Ovary (tissue), 9 donors: Measurements from ENCODE around the gene PCNX3. TPM values are rescaled to one million over a fixed set of nuclear protein-coding genes. Genes with fewer than 3 reads are reported as not detected.

ENCODE experiments used
- DNase-seq, 5 donors: peaks; one replicate each; pipeline ENCODE4 v3.0.0-alpha.2; 2019 to 2020
- H3K27ac ChIP-seq, 2 donors: fragments of 200-600 bp; one replicate each; pipeline versions ENCODE4 v1.5.1 to v1.8.0; 2019 to 2022
- H3K27me3 ChIP-seq: fragments of 200-600 bp; one replicate; pipeline ENCODE4 v1.8.0; 2022
- H3K36me3 ChIP-seq: fragments of 200-600 bp; sonication (generic); one replicate; pipeline ENCODE4 v1.5.1; 2019
- H3K4me1 ChIP-seq: one replicate; pipeline ENCODE4 v1.8.1; 2013; ENCODE audit warnings: mild to moderate bottlenecking, moderate library complexity; ENCODE audit not compliant: insufficient read depth
- H3K4me3 ChIP-seq: fragments of 200-600 bp; sonication (generic); one replicate; pipeline ENCODE4 v1.5.1; 2017
- H3K9me3 ChIP-seq, 2 donors: fragments of 200-600 bp in 1 of 2; sonication (generic) in 1 of 2; one replicate each; pipeline versions ENCODE4 v1.5.1 to v1.8.1; 2013 to 2019; ENCODE audit warnings: mild to moderate bottlenecking in 1 of 2, moderate library complexity in 1 of 2
- EP300 ChIP-seq: sonication (generic); formaldehyde crosslinking; IDR thresholded peaks from one replicate; pipeline ENCODE4 v1.6.1; 2017; ENCODE audit warnings: antibody characterized with exemption
- POLR2A ChIP-seq: fragments of 450-650 bp; IDR thresholded peaks from one replicate; pipeline ENCODE4 v1.6.1; 2017; ENCODE audit warnings: antibody characterized with exemption, mild to moderate bottlenecking, moderate library complexity
- WGBS, 3 donors: extraction: QIAGEN DNeasy Blood & Tissue Kit in 1 of 3; methylation state at CpG; one replicate each; pipeline versions ENCODE4 v1.1.5 to v1.1.7; 2013 to 2017; 5-methylcytosine and 5-hydroxymethylcytosine counted together
- intact Hi-C, 4 donors: fragments of 100-400 bp; cut with DNase I; formaldehyde crosslinking; loops; one replicate each; pipeline versions ENCODE4 v1.11.0 to v1.15.1; 2022 to 2023
- polyA plus RNA-seq, 2 donors: library from polyadenylated mRNA; stranded (reverse); fragments of 200-250 nt in 1 of 2; fragments of 350-450 nt in 1 of 2; fragmentation: Illumina TruSeq in 1 of 2; extraction: RNeasy Lipid Tissue Mini Kit (QIAGEN cat#74804) in 1 of 2; gene quantifications; one replicate each; pipeline ENCODE4 v1.2.3, GENCODE V29; 2013 to 2014
- total RNA-seq, 7 donors: library from RNA; depleted of rRNA in 2 of 7; stranded (reverse); fragments of >200 nt in 2 of 7; fragmentation: NEBNext Ultra II Directional in 3 of 7; extraction: Animal tissue kit (Norgen Biotek cat#: 25700) in 3 of 7; gene quantifications; one replicate each; pipeline versions ENCODE4 v1.1.0 to v1.2.4, GENCODE V29; 2016 to 2023
- TF ChIP-seq, protein P1 (sequence below), 3 donors: fragments of 450-650 bp in 2 of 3; fragments of 200-600 bp in 1 of 3; IDR thresholded peaks; one replicate each; pipeline versions ENCODE4 v1.5.1 to v1.8.0; 2016 to 2022; ENCODE audit warnings: antibody characterized with exemption in 3 of 3, mild to moderate bottlenecking in 1 of 3
- donor health status: DM: no; HTN: no; CAD: no; lungs with moderate emphysema.
- donor health status: DM: no; HTN: no; CAD: no.
- donor health status: Bipolar disorder and iron deficiency.
- donor health status: DM: yes; HTN: yes; CAD: no.
- donor health status: DM: no; HTN: no; CAD: no.
- donor health status: DM: yes; HTN: yes; CAD: no.

PCNX3 gene
- total and polyA plus RNA-seq, 9 donors: 3.3 to 42.1 (median 27.1) TPM

DNA sequence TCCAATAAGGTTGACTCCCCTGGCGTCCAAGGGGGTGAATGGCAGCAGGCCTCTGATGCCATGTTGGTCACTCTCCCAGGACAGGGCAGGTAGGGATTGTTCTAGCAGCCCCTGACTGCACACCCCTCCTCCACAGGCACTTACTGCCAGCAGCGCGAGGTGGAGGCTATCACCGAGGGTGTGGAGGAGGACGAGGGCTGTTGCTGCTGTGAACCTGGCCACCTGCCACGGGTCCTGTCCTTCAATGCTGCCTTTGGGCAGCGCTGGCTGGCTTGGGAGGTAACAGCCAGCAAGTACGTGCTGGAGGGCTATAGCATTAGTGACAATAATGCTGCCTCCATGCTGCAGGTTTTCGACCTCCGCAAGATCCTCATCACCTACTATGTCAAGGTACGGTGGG lies 14.6 kb downstream of the PCNX3 start:
- WGBS, 3 donors: 46 to 55% (median 46%) methylated on average over 11 of the region's 11 CpGs
- intact Hi-C loops: loop anchor here in 1 of 4 donors (10.0 kb wide), 1 partner anchor 75 kb away; no protein-coding TSS in a partner anchor
- H3K9me3 ChIP-seq: no peaks in the 10 kb centered on the region
- no peaks in the 10 kb centered on the region for H3K27me3 ChIP-seq
- H3K27ac ChIP-seq: no peak overlapping the region
- no peaks in the 10 kb centered on the region for H3K36me3 ChIP-seq
- DNase-seq: peak in 1 of 5 donors; percentile 63
- TF ChIP-seq, protein P1, sequence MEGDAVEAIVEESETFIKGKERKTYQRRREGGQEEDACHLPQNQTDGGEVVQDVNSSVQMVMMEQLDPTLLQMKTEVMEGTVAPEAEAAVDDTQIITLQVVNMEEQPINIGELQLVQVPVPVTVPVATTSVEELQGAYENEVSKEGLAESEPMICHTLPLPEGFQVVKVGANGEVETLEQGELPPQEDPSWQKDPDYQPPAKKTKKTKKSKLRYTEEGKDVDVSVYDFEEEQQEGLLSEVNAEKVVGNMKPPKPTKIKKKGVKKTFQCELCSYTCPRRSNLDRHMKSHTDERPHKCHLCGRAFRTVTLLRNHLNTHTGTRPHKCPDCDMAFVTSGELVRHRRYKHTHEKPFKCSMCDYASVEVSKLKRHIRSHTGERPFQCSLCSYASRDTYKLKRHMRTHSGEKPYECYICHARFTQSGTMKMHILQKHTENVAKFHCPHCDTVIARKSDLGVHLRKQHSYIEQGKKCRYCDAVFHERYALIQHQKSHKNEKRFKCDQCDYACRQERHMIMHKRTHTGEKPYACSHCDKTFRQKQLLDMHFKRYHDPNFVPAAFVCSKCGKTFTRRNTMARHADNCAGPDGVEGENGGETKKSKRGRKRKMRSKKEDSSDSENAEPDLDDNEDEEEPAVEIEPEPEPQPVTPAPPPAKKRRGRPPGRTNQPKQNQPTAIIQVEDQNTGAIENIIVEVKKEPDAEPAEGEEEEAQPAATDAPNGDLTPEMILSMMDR (IDR thresholded peaks at IDR 0.05): no peak
- TF ChIP-seq POLR2A: no peak
- TF ChIP-seq EP300: no peak
- no peak overlapping the region for H3K4me3 ChIP-seq
- H3K4me1 ChIP-seq: no peaks in the 10 kb centered on the region

GRCh38 chr11:65633390-65634108 lies 18.0 kb downstream of the PCNX3 start:
- Histone ChIP-seq H3K27me3 (no peaks in the 10 kb centered on the region), H3K4me1 (peaks cover under 1% of the 10 kb centered on the region), H3K36me3 (no peaks in the 10 kb centered on the region), H3K27ac (no peak overlapping the region), H3K4me3 (no peak overlapping the region), H3K9me3 (no peaks in the 10 kb centered on the region)
- WGBS, 3 donors: 84 to 87% (median 85%) methylated on average over 20 of the region's 20 CpGs
- TF ChIP-seq, protein P1 (IDR thresholded peaks at IDR 0.05): no peak
- no peak for TF ChIP-seq EP300
- TF ChIP-seq POLR2A: no peak
- intact Hi-C loops: loop anchor here in 1 of 4 donors (10.0 kb wide), 1 partner anchor 71 kb away; no protein-coding TSS in a partner anchor
- DNase-seq: no peak

DNA sequence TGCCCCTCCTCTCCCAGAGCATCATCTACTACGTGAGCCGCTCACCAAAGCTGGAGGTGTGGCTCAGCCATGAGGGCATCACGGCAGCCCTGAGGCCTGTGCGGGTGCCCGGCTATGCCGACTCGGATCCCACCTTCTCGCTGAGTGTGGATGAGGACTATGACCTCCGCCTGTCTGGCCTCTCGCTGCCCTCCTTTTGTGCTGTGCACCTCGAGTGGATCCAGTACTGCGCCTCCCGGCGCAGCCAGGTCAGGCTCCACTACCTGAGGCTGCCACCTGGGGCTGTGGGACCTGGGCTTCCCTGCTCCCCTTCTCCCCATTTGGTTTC lies 18.5 kb downstream of the PCNX3 start:
- DNase-seq: no peak
- peaks cover 4% of the 10 kb centered on the region for H3K4me1 ChIP-seq
- no peaks in the 10 kb centered on the region for H3K36me3 ChIP-seq

DNA sequence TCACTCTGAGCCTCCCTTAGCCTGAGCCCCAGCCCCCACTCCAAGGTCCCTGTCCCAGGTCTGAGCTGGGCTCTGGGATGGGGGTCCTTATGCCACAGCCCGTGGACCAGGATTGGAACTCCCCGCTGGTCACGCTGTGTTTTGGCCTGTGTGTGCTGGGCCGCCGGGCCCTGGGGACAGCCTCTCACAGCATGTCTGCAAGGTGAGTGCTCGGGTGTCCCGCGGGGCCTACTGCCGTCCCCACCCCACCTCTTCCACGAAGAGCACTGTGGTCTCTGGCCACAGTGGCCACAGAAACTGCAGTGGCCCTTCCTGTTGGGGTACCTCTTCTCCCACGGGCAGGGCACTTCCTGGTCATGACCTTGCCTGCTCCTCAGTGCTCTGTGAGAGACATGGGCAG lies 18.9 kb downstream of the PCNX3 start:
- intact Hi-C loops: loop anchor here in 1 of 4 donors (10.0 kb wide), 1 partner anchor 70 kb away; no protein-coding TSS in a partner anchor
- no peaks in the 10 kb centered on the region for H3K9me3 ChIP-seq
- no peak overlapping the region for H3K4me3 ChIP-seq
- no peaks in the 10 kb centered on the region for H3K27me3 ChIP-seq
- no peak for TF ChIP-seq POLR2A
- TF ChIP-seq, protein P1 (IDR thresholded peaks at IDR 0.05): no peak
- no peak for TF ChIP-seq EP300
- peaks cover 4% of the 10 kb centered on the region for H3K4me1 ChIP-seq
- 89 to 93% (median 92%) methylated on average over 11 of the region's 11 CpGs for WGBS, 3 donors
- no peak for DNase-seq
- no peak overlapping the region for H3K27ac ChIP-seq
- H3K36me3 ChIP-seq: no peaks in the 10 kb centered on the region

More for the DNA sequence above, 18.5 kb downstream of the PCNX3 start:
- TF ChIP-seq POLR2A: no peak
- TF ChIP-seq EP300: no peak
- TF ChIP-seq, protein P1 (IDR thresholded peaks at IDR 0.05): no peak
- intact Hi-C loops: loop anchor here in 1 of 4 donors (10.0 kb wide), 1 partner anchor 71 kb away; no protein-coding TSS in a partner anchor
- Histone ChIP-seq H3K4me3 (no peak overlapping the region), H3K9me3 (no peaks in the 10 kb centered on the region), H3K27ac (no peak overlapping the region), H3K27me3 (no peaks in the 10 kb centered on the region)
- WGBS, 3 donors: 84 to 87% (median 86%) methylated on average over 14 of the region's 14 CpGs
